Neural cell (in vitro differentiated cells): Measurements from ENCODE around the gene FUT1. TPM values are rescaled to one million over a fixed set of nuclear protein-coding genes. Genes with fewer than 3 reads are reported as not detected.

Source experiments
- H2AFZ ChIP-seq: fragments of 200-600, 300-800 bp; sonication (generic), shearing (Covaris generic); 2 replicates; pipeline ENCODE4 v1.6.0; 2014; ENCODE audit warnings: low read depth, mild to moderate bottlenecking, antibody characterized with exemption, low read length, moderate library complexity
- H3F3A ChIP-seq: fragments of 200-600 bp; shearing (Covaris generic); 2 replicates; pipeline ENCODE4 v1.6.1; 2016; ENCODE audit warnings: mild to moderate bottlenecking, moderate library complexity, mixed read lengths, antibody characterized with exemption, low read length; ENCODE audit not compliant: insufficient read depth, poor library complexity, severe bottlenecking
- H3K27ac ChIP-seq: fragments of 200-600, 300-800 bp; sonication (generic), shearing (Covaris generic); 2 replicates; pipeline ENCODE4 v1.5.1; 2014; ENCODE audit warnings: mild to moderate bottlenecking, low read length, moderate library complexity
- H3K27me3 ChIP-seq: fragments of 300-800, 200-600 bp; sonication (generic), shearing (Covaris generic); 2 replicates; pipeline ENCODE4 v1.6.0; 2014; ENCODE audit warnings: mild to moderate bottlenecking, low read depth, low read length, moderate library complexity; ENCODE audit not compliant: insufficient read depth
- H3K36me3 ChIP-seq: fragments of 300-800, 200-600 bp; sonication (generic), shearing (Covaris generic); 2 replicates; pipeline ENCODE4 v1.5.1; 2014; ENCODE audit warnings: mild to moderate bottlenecking, antibody characterized with exemption, low read length, moderate library complexity; ENCODE audit not compliant: insufficient read depth
- H3K4me2 ChIP-seq: fragments of 300-800, 200-600 bp; sonication (generic), shearing (Covaris generic); 2 replicates; pipeline ENCODE4 v1.6.0; 2014; ENCODE audit warnings: mild to moderate bottlenecking, low read length
- H3K4me3 ChIP-seq: fragments of 300-800, 200-600 bp; sonication (generic), shearing (Covaris generic); 2 replicates; pipeline ENCODE4 v1.5.1; 2014; ENCODE audit warnings: mild to moderate bottlenecking, low read length, moderate library complexity
- H3K79me2 ChIP-seq: fragments of 200-600 bp; shearing (Covaris generic); replicated peaks from 2 replicates; pipeline ENCODE4 v1.6.0; 2014; ENCODE audit warnings: mild to moderate bottlenecking, low read length, moderate library complexity; ENCODE audit not compliant: insufficient read depth
- H3K9ac ChIP-seq: fragments of 300-800, 200-600 bp; sonication (generic), shearing (Covaris generic); 2 replicates; pipeline ENCODE4 v1.6.1; 2016; ENCODE audit warnings: mild to moderate bottlenecking, low read length, mixed read lengths
- H3K9me2 ChIP-seq: fragments of 200-600 bp; shearing (Covaris generic); 2 replicates; pipeline ENCODE4 v1.6.1; 2016; ENCODE audit warnings: mild to moderate bottlenecking, low read length, mixed read lengths; ENCODE audit not compliant: insufficient read depth
- H3K9me3 ChIP-seq: fragments of 200-600, 300-800 bp; sonication (generic), shearing (Covaris generic); 2 replicates; pipeline ENCODE4 v1.6.1; 2016; ENCODE audit warnings: mild to moderate bottlenecking, mixed run types, low read length, moderate library complexity, mixed read lengths
- H4K20me1 ChIP-seq: fragments of 200-600 bp; shearing (Covaris generic); 2 replicates; pipeline ENCODE4 v1.6.1; 2016; ENCODE audit warnings: mild to moderate bottlenecking, mixed run types; ENCODE audit not compliant: insufficient read depth
- EP300 ChIP-seq: fragments of 450-650 bp; conservative IDR thresholded peaks from 2 replicates; pipeline ENCODE4 v1.6.1; 2014; ENCODE audit warnings: antibody characterized with exemption, mild to moderate bottlenecking, moderate library complexity; ENCODE audit not compliant: poor library complexity, severe bottlenecking
- EZH2 ChIP-seq: fragments of 200-600, 300-800 bp; shearing (Covaris generic), sonication (generic); IDR thresholded peaks from 2 replicates; pipeline ENCODE4 v1.6.1; 2014; ENCODE audit warnings: antibody characterized with exemption, low read length, borderline replicate concordance, mild to moderate bottlenecking; ENCODE audit not compliant: insufficient read depth, poor library complexity, severe bottlenecking
- MXI1 ChIP-seq: fragments of 450-650 bp; conservative IDR thresholded peaks from 2 replicates; pipeline ENCODE4 v1.6.1; 2014; ENCODE audit warnings: antibody characterized with exemption, mild to moderate bottlenecking; ENCODE audit not compliant: poor library complexity, severe bottlenecking
- POLR2AphosphoS5 ChIP-seq: IDR thresholded peaks from 2 replicates; pipeline ENCODE4 v1.6.1; 2012
- RAD21 ChIP-seq: fragments of 450-650 bp; conservative IDR thresholded peaks from 2 replicates; pipeline ENCODE4 v1.6.1; 2014; ENCODE audit warnings: antibody characterized with exemption, mild to moderate bottlenecking, moderate library complexity
- SMC3 ChIP-seq: fragments of 450-650 bp; conservative IDR thresholded peaks from 2 replicates; pipeline ENCODE4 v1.6.1; 2014; ENCODE audit warnings: antibody characterized with exemption, mild to moderate bottlenecking, moderate library complexity; ENCODE audit not compliant: poor library complexity
- TAF1 ChIP-seq: IDR thresholded peaks from 2 replicates; pipeline ENCODE4 v1.6.1; 2012; ENCODE audit warnings: low read depth
- polyA plus RNA-seq: library from polyadenylated mRNA; depleted of rRNA; stranded (reverse); fragments of >200 nt; gene quantifications from 2 replicates; pipeline ENCODE4 v1.2.3, GENCODE V29; 2014
- TF ChIP-seq, protein P1 (sequence below): fragments of 450-650 bp; IDR thresholded peaks from 2 replicates; pipeline ENCODE4 v1.5.1; 2014; ENCODE audit warnings: antibody characterized with exemption, mild to moderate bottlenecking, moderate library complexity; ENCODE audit not compliant: poor library complexity, severe bottlenecking
- TF ChIP-seq, protein P2 (sequence below): IDR thresholded peaks from 2 replicates; pipeline ENCODE4 v1.6.1; 2012; ENCODE audit warnings: borderline replicate concordance

FUT1 gene
- polyA plus RNA-seq, 1 donor from 2014 or later = 0.15 TPM

DNA sequence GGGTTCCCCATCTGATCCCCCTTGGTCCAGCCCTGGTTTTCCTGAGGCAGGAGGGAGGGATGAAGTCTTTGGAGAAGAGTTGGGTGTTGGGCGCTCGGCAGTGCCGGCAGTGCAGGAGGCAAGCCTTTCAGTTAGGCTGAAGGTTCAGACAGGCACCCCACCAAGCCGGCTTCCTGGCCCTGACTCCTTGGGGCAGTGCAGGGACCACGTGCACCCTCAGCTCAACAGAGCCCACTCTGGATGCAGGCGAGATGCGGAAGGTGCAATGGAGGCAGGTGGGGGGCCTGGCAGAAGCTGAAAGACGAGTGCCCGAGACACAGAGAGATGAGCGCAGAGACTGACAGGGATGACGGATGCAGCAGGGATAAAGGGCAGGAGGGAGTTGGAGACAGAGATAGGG lies 44.0 kb downstream of the FUT1 start:
- H3K9me3 ChIP-seq = no peaks in the 10 kb centered on the region
- H3F3A ChIP-seq = no peaks in the 10 kb centered on the region
- no peaks in the 10 kb centered on the region for H3K79me2 ChIP-seq
- no peaks in the 10 kb centered on the region for H3K36me3 ChIP-seq
- no peak overlapping the region for H2AFZ ChIP-seq
- H3K27me3 ChIP-seq = no peaks in the 10 kb centered on the region
- H3K9me2 ChIP-seq = no peaks in the 10 kb centered on the region
- no peak overlapping the region for H3K27ac ChIP-seq
- H3K4me2 ChIP-seq = no peak overlapping the region
- no peak overlapping the region for H3K9ac ChIP-seq
- H4K20me1 ChIP-seq = no peaks in the 10 kb centered on the region
- no peak for TF ChIP-seq POLR2AphosphoS5
- no peak for TF ChIP-seq EZH2
- TF ChIP-seq MXI1 = no peak
- no peak for TF ChIP-seq SMC3
- TF ChIP-seq, protein P1, sequence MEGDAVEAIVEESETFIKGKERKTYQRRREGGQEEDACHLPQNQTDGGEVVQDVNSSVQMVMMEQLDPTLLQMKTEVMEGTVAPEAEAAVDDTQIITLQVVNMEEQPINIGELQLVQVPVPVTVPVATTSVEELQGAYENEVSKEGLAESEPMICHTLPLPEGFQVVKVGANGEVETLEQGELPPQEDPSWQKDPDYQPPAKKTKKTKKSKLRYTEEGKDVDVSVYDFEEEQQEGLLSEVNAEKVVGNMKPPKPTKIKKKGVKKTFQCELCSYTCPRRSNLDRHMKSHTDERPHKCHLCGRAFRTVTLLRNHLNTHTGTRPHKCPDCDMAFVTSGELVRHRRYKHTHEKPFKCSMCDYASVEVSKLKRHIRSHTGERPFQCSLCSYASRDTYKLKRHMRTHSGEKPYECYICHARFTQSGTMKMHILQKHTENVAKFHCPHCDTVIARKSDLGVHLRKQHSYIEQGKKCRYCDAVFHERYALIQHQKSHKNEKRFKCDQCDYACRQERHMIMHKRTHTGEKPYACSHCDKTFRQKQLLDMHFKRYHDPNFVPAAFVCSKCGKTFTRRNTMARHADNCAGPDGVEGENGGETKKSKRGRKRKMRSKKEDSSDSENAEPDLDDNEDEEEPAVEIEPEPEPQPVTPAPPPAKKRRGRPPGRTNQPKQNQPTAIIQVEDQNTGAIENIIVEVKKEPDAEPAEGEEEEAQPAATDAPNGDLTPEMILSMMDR = no peak
- TF ChIP-seq TAF1 = no peak
- TF ChIP-seq EP300 = no peak
- TF ChIP-seq, protein P2, sequence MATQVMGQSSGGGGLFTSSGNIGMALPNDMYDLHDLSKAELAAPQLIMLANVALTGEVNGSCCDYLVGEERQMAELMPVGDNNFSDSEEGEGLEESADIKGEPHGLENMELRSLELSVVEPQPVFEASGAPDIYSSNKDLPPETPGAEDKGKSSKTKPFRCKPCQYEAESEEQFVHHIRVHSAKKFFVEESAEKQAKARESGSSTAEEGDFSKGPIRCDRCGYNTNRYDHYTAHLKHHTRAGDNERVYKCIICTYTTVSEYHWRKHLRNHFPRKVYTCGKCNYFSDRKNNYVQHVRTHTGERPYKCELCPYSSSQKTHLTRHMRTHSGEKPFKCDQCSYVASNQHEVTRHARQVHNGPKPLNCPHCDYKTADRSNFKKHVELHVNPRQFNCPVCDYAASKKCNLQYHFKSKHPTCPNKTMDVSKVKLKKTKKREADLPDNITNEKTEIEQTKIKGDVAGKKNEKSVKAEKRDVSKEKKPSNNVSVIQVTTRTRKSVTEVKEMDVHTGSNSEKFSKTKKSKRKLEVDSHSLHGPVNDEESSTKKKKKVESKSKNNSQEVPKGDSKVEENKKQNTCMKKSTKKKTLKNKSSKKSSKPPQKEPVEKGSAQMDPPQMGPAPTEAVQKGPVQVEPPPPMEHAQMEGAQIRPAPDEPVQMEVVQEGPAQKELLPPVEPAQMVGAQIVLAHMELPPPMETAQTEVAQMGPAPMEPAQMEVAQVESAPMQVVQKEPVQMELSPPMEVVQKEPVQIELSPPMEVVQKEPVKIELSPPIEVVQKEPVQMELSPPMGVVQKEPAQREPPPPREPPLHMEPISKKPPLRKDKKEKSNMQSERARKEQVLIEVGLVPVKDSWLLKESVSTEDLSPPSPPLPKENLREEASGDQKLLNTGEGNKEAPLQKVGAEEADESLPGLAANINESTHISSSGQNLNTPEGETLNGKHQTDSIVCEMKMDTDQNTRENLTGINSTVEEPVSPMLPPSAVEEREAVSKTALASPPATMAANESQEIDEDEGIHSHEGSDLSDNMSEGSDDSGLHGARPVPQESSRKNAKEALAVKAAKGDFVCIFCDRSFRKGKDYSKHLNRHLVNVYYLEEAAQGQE = no peak
- TF ChIP-seq RAD21 = no peak
- H3K4me3 ChIP-seq = no peak overlapping the region

DNA sequence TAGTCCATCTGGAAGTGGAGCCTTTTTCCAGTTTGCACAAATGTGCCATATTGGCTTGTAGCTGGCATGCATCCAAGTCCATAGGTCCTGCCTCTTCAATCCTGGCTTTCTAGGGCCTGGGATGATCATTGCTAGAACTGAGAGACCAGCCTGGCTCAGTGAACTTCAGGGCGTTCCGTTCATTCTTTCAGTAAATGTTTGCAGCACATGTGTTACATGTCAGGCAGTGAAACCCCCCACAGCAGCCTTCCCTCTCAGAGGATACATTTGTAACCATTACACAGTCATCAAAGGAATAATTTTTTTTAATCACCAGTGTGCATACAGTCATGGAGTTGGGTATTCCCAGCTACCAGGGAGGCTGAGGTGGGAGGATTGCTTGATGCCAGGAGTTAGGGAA lies 47.0 kb downstream of the FUT1 start:
- no peak overlapping the region for H3K4me2 ChIP-seq
- H3K9me2 ChIP-seq = no peaks in the 10 kb centered on the region
- no peak overlapping the region for H3K9ac ChIP-seq
- H3F3A ChIP-seq = no peaks in the 10 kb centered on the region
- H3K27me3 ChIP-seq = no peaks in the 10 kb centered on the region
- no peak overlapping the region for H2AFZ ChIP-seq
- no peaks in the 10 kb centered on the region for H3K9me3 ChIP-seq
- H4K20me1 ChIP-seq = no peaks in the 10 kb centered on the region
- no peaks in the 10 kb centered on the region for H3K36me3 ChIP-seq
- H3K79me2 ChIP-seq = no peaks in the 10 kb centered on the region
- TF ChIP-seq TAF1 (no peak), RAD21 (no peak), EP300 (no peak), SMC3 (no peak), EZH2 (no peak), POLR2AphosphoS5 (no peak)
- TF ChIP-seq, protein P2 = no peak
- TF ChIP-seq, protein P1 = no peak
- H3K4me3 ChIP-seq = no peak overlapping the region
- H3K27ac ChIP-seq = no peak overlapping the region
